Transverse colon (tissue), 4 donors: ENCODE results near the gene CPNE8.

Source experiments
- POLR2A ChIP-seq: fragments of 450-650 bp; IDR thresholded peaks from one replicate; pipeline ENCODE4 v1.6.1; 2016; ENCODE audit warnings: antibody characterized with exemption, mild to moderate bottlenecking, moderate library complexity
- POLR2AphosphoS5 ChIP-seq, 3 donors: sonication (generic); formaldehyde crosslinking; IDR thresholded peaks; one replicate each; pipeline ENCODE4 v1.6.1; 2016; ENCODE audit warnings: antibody characterized with exemption in 3 of 3
- TF ChIP-seq, protein P1 (sequence below), 5 experiments: fragments of 200-600 bp in 3 of 5; fragments of 450-650 bp in 2 of 5; sonication (generic) in 3 of 5; IDR thresholded peaks; 1 replicate in 2 of 5; 2 replicates in 3 of 5; pipeline ENCODE4 v1.5.1; 2016 to 2017; ENCODE audit warnings: antibody characterized with exemption in 5 of 5, inconsistent platforms in 3 of 5, mild to moderate bottlenecking in 2 of 5, moderate library complexity in 1 of 5

DNA sequence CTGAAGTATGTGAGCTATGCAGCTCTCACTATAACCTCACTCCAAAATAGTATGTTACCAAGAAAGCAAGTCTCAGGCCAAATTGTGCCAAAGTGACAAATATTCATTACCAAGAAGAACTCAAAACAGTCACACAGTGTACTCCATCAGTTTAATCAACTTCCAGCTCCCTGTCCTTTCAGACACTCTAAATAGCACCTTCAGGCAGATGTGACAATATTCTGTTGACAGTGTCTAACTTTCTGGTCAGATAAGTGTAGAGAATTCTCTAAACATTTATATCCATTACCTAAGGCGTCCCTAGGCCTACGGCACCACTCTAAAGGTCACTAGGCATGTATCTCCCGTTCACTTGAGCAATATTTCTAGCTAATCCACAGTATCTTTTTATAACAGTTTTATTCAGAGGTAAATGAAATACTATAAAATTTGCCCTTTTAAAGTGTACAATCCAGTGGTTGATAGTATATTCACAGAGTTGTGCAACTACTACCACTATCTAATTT is 21.7 kb downstream of the CPNE8 start:
- TF ChIP-seq, protein P1, sequence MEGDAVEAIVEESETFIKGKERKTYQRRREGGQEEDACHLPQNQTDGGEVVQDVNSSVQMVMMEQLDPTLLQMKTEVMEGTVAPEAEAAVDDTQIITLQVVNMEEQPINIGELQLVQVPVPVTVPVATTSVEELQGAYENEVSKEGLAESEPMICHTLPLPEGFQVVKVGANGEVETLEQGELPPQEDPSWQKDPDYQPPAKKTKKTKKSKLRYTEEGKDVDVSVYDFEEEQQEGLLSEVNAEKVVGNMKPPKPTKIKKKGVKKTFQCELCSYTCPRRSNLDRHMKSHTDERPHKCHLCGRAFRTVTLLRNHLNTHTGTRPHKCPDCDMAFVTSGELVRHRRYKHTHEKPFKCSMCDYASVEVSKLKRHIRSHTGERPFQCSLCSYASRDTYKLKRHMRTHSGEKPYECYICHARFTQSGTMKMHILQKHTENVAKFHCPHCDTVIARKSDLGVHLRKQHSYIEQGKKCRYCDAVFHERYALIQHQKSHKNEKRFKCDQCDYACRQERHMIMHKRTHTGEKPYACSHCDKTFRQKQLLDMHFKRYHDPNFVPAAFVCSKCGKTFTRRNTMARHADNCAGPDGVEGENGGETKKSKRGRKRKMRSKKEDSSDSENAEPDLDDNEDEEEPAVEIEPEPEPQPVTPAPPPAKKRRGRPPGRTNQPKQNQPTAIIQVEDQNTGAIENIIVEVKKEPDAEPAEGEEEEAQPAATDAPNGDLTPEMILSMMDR (IDR thresholded peaks at IDR 0.05): no peak
- TF ChIP-seq POLR2AphosphoS5 (IDR thresholded peaks at IDR 0.05) (no peak), POLR2A (no peak)
